HUDEP-2 (cell line): ENCODE measurements around the gene FAM237A.

ENCODE experiments used
- DNase-seq, 76 experiments: peaks; one replicate each; lab custom pipeline; 2025; ENCODE audit not compliant: unreplicated experiment in 76 of 76; lab: John Stamatoyannopoulos, UW

FAM237A gene

GRCh38 chr2:206688453-206688852, 46.2 kb downstream of the FAM237A start:
- DNase-seq, result no peak

DNA sequence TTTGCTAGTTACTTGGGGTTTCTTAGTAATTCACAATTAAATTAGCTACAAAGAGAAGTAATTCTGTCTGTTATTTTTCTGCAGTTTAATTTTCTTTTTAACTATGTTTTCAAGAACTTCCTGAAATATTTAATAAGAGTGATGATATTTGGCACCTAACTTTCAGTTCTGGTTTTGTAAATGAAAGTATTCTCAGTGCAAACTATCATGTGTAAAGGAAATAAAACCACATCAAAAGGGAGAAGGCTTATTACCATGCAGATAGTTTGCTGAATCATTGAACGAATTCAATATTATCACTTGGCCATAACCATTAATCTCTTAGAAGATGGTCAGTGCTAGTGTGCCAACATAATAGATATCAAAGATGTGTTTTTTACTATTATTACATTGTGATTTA, 46.7 kb downstream of the FAM237A start:
- no peak for DNase-seq

GRCh38 chr2:206692971-206693370, 50.7 kb downstream of the FAM237A start:
- no peak for DNase-seq

GRCh38 chr2:206693399-206694137, 51.3 kb downstream of the FAM237A start:
- peak in 30 of 76 experiments; percentile 0 to 53 (median 26) for DNase-seq

- no peak for DNase-seq
Observed at GRCh38 chr2:206696910-206697309, 54.6 kb downstream of the FAM237A start.

- DNase-seq, result no peak
Observed at GRCh38 chr2:206698811-206699210, 56.5 kb downstream of the FAM237A start.
